Loucy (cell line): ENCODE results near the gene MMEL1.

Experiments
- H2AFZ ChIP-seq: fragments of 200-600 bp; sonication (generic); 2 replicates; pipeline ENCODE4 v1.6.0; 2016; ENCODE audit warnings: antibody characterized with exemption, mild to moderate bottlenecking, low read length, moderate library complexity
- H3F3A ChIP-seq: fragments of 200-600 bp; 2 replicates; pipeline ENCODE4 v1.6.0; 2016; ENCODE audit warnings: antibody characterized with exemption, low read depth, mild to moderate bottlenecking
- H3K27me3 ChIP-seq: fragments of 200-600 bp; sonication (generic); 2 replicates; pipeline ENCODE4 v1.6.1; 2014; ENCODE audit warnings: low read length, mild to moderate bottlenecking; ENCODE audit not compliant: insufficient read depth, poor library complexity, severe bottlenecking
- H3K36me3 ChIP-seq: fragments of 200-600 bp; sonication (generic); 2 replicates; pipeline ENCODE4 v1.6.1; 2016; ENCODE audit warnings: low read length; ENCODE audit not compliant: insufficient read depth
- H3K4me1 ChIP-seq: fragments of 200-600 bp; sonication (generic); 2 replicates; pipeline ENCODE4 v1.5.1; 2014; ENCODE audit warnings: low read length, mild to moderate bottlenecking; ENCODE audit not compliant: insufficient read depth, poor library complexity, severe bottlenecking
- H3K4me2 ChIP-seq: fragments of 200-600 bp; sonication (generic); 2 replicates; pipeline ENCODE4 v1.6.0; 2014; ENCODE audit warnings: antibody characterized with exemption, low read length, low read depth, mild to moderate bottlenecking; ENCODE audit not compliant: poor library complexity, severe bottlenecking
- H3K4me3 ChIP-seq: fragments of 200-600 bp; sonication (generic); 2 replicates; pipeline ENCODE4 v1.5.1; 2014; ENCODE audit warnings: low read length, mild to moderate bottlenecking, mixed read lengths; ENCODE audit not compliant: poor library complexity, severe bottlenecking
- H3K79me2 ChIP-seq: fragments of 200-600 bp; sonication (generic); 2 replicates; pipeline ENCODE4 v1.6.1; 2014; ENCODE audit warnings: low read length; ENCODE audit not compliant: insufficient read depth
- H3K9ac ChIP-seq: fragments of 200-600 bp; sonication (generic); 2 replicates; pipeline ENCODE4 v1.6.0; 2014; ENCODE audit warnings: mild to moderate bottlenecking, low read depth, low read length, moderate library complexity; ENCODE audit not compliant: poor library complexity, severe bottlenecking
- H3K9me2 ChIP-seq: fragments of 200-600 bp; sonication (generic); replicated peaks from 2 replicates; pipeline ENCODE4 v1.6.1; 2016; ENCODE audit warnings: low read depth, low read length, mixed read lengths
- H3K9me3 ChIP-seq: fragments of 200-600 bp; sonication (generic); 2 replicates; pipeline ENCODE4 v1.6.1; 2014; ENCODE audit warnings: mild to moderate bottlenecking, antibody characterized with exemption, low read length, low read depth; ENCODE audit not compliant: insufficient read depth
- H4K20me1 ChIP-seq: fragments of 200-600 bp; sonication (generic); 2 replicates; pipeline ENCODE4 v1.6.0; 2014; ENCODE audit warnings: antibody characterized with exemption, low read length, mild to moderate bottlenecking; ENCODE audit not compliant: insufficient read depth, poor library complexity, severe bottlenecking
- EZH2phosphoT487 ChIP-seq: fragments of 200-600 bp; IDR thresholded peaks from 2 replicates; pipeline ENCODE4 v1.6.1; 2018; ENCODE audit warnings: antibody characterized with exemption, mild to moderate bottlenecking, moderate library complexity, borderline replicate concordance
- TF ChIP-seq, protein P1 (sequence below): fragments of 200-600 bp; sonication (generic); conservative IDR thresholded peaks from 2 replicates; pipeline ENCODE4 v1.5.1; 2014; ENCODE audit warnings: mild to moderate bottlenecking, antibody characterized with exemption, low read length

Gene MMEL1

DNA sequence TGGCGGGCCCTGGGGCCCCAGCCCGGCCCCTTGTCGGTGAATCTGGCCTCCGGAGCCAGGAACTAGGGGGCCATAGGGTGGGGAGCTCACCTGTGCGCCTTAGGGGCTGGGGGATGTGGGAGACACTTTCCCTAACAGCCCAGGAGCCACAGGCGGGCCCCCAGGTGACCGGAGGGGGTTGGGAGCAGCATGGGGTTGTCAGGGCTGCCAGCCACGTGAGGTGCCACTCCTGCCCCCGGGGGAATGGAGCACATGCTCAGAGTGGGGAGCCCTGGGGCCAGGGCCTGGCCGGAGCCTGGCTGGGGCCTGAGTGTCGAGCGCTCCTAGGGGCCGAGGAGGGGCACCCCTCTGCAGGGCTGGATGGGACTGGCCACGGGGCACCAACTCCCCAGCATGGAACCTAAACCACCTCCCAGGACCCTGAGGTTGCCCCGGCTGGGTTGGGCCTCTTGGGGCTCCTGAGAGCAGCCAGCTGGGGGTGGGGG lies 26.4 kb downstream of the MMEL1 start:
- Histone ChIP-seq H4K20me1 (no peaks in the 10 kb centered on the region), H3K4me1 (no peaks in the 10 kb centered on the region), H3K9me3 (peaks cover 7% of the 10 kb centered on the region; the same call in 1 of the 2 replicates), H3K27me3 (no peaks in the 10 kb centered on the region), H3F3A (no peaks in the 10 kb centered on the region), H3K79me2 (no peaks in the 10 kb centered on the region), H3K4me2 (no peak overlapping the region), H3K36me3 (no peaks in the 10 kb centered on the region), H3K4me3 (no peak overlapping the region), H3K9ac (no peak overlapping the region), H2AFZ (no peak overlapping the region), H3K9me2 (no peaks in the 10 kb centered on the region)
- TF ChIP-seq EZH2phosphoT487: no peak
- TF ChIP-seq, protein P1, sequence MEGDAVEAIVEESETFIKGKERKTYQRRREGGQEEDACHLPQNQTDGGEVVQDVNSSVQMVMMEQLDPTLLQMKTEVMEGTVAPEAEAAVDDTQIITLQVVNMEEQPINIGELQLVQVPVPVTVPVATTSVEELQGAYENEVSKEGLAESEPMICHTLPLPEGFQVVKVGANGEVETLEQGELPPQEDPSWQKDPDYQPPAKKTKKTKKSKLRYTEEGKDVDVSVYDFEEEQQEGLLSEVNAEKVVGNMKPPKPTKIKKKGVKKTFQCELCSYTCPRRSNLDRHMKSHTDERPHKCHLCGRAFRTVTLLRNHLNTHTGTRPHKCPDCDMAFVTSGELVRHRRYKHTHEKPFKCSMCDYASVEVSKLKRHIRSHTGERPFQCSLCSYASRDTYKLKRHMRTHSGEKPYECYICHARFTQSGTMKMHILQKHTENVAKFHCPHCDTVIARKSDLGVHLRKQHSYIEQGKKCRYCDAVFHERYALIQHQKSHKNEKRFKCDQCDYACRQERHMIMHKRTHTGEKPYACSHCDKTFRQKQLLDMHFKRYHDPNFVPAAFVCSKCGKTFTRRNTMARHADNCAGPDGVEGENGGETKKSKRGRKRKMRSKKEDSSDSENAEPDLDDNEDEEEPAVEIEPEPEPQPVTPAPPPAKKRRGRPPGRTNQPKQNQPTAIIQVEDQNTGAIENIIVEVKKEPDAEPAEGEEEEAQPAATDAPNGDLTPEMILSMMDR: no peak

DNA sequence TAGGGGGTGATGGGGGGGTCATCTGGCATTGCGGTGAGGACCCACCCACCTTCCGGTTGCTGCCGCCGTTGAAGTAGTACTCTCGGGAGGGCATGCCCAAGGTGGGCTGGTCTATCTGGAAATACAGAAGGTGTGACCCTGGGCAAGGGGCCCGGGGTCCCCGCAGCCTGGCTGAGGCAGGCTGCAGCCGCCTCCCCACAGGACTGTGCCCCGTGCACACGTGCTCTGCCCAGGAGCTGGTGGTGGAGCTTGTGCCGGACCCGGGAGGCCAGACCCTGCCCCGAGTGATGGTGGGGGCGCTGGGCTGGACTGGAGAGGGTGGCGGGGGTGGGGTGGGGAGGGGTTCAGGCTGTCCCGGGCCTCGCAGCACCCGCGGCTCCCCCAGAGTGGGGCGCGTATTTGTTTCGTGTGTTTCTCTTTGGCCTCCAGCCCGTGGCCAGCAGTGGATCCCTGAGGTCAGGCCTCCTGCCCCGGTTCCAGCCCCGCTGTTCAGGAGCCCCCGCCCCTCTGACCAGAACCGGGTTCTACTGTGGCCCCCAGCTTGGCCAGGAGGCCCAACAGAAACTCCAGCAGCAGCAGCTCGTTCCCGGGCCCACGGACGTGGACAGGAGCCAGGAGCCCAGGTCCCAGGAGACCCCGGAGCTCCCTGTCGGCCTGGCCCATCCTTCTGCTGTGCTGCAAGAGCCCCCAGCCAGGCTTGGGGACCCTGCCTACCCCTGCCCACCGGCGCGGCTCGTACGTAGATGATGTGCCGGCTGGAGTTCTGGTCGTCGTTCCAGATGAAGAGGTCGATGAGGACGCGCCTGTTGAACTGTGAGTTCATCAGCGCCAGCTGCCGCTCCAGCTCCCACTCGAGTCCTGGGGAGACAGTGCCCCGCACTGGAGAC lies 27.1 kb downstream of the MMEL1 start:
- H3K9me2 ChIP-seq: no peaks in the 10 kb centered on the region
- H3K4me1 ChIP-seq: no peaks in the 10 kb centered on the region
- H3F3A ChIP-seq: no peaks in the 10 kb centered on the region
- no peaks in the 10 kb centered on the region for H3K36me3 ChIP-seq
- H3K9me3 ChIP-seq: peaks cover 7% of the 10 kb centered on the region; the same call in 1 of the 2 replicates
- TF ChIP-seq, protein P1: no peak
- no peak for TF ChIP-seq EZH2phosphoT487
- no peaks in the 10 kb centered on the region for H3K27me3 ChIP-seq
- H3K4me2 ChIP-seq: no peak overlapping the region
- H4K20me1 ChIP-seq: no peaks in the 10 kb centered on the region
- H3K79me2 ChIP-seq: no peaks in the 10 kb centered on the region
- H3K9ac ChIP-seq: no peak overlapping the region
- H2AFZ ChIP-seq: no peak overlapping the region
- H3K4me3 ChIP-seq: no peak overlapping the region

DNA sequence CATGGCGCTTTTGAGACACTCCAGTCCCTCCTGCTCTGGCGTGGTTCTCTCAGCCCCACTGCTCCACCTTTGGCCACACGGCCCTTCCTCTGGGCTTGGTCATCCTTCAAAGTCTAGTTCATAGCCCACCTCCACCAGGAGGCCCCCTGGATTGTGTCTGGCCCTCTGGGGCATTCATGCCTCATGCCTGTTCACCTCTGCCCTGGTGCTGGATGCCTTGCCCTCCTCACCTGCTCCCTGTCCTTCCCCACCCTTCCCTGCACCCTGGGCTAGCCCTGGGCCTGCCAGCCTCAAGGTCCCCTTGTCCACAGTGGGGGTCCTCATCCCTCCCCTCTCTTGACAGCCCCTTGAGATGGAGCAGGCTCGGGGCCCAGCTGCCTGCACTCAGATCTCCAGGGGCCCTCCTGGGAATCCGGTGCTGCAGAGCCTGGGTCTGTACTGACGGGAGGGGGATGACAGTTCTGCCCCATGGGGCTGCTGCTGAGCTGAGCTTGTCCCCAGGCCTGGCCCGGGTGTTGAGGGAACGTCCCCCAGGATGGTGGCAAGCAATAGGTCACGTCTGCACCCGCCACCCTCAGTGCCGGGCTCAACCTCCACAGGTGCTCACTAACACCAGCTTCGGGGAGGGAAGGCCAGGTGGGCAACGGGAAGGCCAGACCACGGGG lies 27.8 kb downstream of the MMEL1 start:
- Histone ChIP-seq H3K9me3 (peaks cover 7% of the 10 kb centered on the region; the same call in 1 of the 2 replicates), H3K4me3 (no peak overlapping the region), H3F3A (no peaks in the 10 kb centered on the region), H3K79me2 (no peaks in the 10 kb centered on the region), H3K27me3 (no peaks in the 10 kb centered on the region), H3K9ac (no peak overlapping the region), H4K20me1 (no peaks in the 10 kb centered on the region), H3K4me2 (no peak overlapping the region), H2AFZ (no peak overlapping the region), H3K36me3 (no peaks in the 10 kb centered on the region), H3K9me2 (no peaks in the 10 kb centered on the region), H3K4me1 (no peaks in the 10 kb centered on the region)
- TF ChIP-seq, protein P1: no peak
- TF ChIP-seq EZH2phosphoT487: no peak
